Muscle of leg (tissue), 9 donors: ENCODE results near the gene EFCAB9. TPM values are rescaled to one million over a fixed set of nuclear protein-coding genes. Genes with fewer than 3 reads are reported as not detected.

Experiments
- polyA plus RNA-seq, 8 donors: library from polyadenylated mRNA; unstranded; fragments of 120-200 nt; gene quantifications; one replicate each; pipeline versions ENCODE4 v1.2.1 to v1.2.3, GENCODE V29; 2013; ENCODE audit warnings: inconsistent platforms in 1 of 8, low replicate concordance in 1 of 8; ENCODE audit not compliant: insufficient read length in 8 of 8, insufficient read depth in 1 of 8
- total RNA-seq: library from RNA; stranded (reverse); fragments of 120-200 nt; gene quantifications from one replicate; pipeline ENCODE4 v1.2.4, GENCODE V29; 2013

EFCAB9 gene
- total and polyA plus RNA-seq, 9 donors, result 0.09 to 0.15 TPM; not detected in 7

Other genes with a start within 250 kb of the EFCAB9 start
- gene FBXW11, start 187.5 kb upstream of the EFCAB9 start, total RNA-seq, result 45.4 TPM
- gene FBXW11, start 187.5 kb upstream of the EFCAB9 start, polyA plus RNA-seq, result 10 to 100 TPM; 28.9 to 40.2 (median 35.4) TPM
- 12.5 TPM for gene STK10, start 5.9 kb upstream of the EFCAB9 start, total RNA-seq
- 10 to 100 TPM; 18.2 to 21.9 (median 19.0) TPM for gene STK10, start 5.9 kb upstream of the EFCAB9 start, polyA plus RNA-seq
- 48.8 TPM for gene UBTD2, start 89.6 kb downstream of the EFCAB9 start, total RNA-seq
- 10 to 100 TPM; 50.8 to 79.8 (median 61.8) TPM for gene UBTD2, start 89.6 kb downstream of the EFCAB9 start, polyA plus RNA-seq